ENCODE measurements around the gene PRM3.

The PRM3 gene

DNA sequence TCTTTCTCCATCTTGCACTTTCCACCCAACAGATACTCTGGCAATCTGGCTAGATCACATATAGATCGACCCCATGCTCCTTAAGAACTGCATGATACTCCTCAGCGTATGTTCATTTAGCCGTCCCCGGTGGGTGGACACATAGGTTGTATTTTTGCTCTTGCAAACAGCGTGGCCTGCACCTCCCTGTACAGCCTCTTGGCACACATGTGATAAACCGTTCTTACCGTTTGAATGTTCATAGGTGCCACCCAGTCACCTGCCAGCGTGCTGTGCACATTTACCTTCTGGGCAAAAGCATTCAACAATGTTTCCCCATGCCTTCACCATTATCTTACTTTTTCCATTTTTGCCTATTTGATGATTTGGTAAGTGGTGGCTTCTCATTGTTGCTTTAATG lies 10.5 kb downstream of the PRM3 start:
- DNase-seq, result no peak
- Histone ChIP-seq H3K27ac (no peak overlapping the region), H3K36me3 (replicated peaks) (no peaks in the 10 kb centered on the region), H3K4me3 (ENCODE audit: low read depth, low read length) (no peak overlapping the region), H3K27me3 (replicated peaks) (no peaks in the 10 kb centered on the region)
- TF ChIP-seq, protein P1, sequence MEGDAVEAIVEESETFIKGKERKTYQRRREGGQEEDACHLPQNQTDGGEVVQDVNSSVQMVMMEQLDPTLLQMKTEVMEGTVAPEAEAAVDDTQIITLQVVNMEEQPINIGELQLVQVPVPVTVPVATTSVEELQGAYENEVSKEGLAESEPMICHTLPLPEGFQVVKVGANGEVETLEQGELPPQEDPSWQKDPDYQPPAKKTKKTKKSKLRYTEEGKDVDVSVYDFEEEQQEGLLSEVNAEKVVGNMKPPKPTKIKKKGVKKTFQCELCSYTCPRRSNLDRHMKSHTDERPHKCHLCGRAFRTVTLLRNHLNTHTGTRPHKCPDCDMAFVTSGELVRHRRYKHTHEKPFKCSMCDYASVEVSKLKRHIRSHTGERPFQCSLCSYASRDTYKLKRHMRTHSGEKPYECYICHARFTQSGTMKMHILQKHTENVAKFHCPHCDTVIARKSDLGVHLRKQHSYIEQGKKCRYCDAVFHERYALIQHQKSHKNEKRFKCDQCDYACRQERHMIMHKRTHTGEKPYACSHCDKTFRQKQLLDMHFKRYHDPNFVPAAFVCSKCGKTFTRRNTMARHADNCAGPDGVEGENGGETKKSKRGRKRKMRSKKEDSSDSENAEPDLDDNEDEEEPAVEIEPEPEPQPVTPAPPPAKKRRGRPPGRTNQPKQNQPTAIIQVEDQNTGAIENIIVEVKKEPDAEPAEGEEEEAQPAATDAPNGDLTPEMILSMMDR (IDR thresholded peaks at IDR 0.05; ENCODE audit: low read depth, low read length, missing control alignments), result no peak
- in situ Hi-C loops (cut with HindIII; ENCODE audit: low pct_ligation_motif_present, low sequenced_read_pairs), result no loop called here

DNA sequence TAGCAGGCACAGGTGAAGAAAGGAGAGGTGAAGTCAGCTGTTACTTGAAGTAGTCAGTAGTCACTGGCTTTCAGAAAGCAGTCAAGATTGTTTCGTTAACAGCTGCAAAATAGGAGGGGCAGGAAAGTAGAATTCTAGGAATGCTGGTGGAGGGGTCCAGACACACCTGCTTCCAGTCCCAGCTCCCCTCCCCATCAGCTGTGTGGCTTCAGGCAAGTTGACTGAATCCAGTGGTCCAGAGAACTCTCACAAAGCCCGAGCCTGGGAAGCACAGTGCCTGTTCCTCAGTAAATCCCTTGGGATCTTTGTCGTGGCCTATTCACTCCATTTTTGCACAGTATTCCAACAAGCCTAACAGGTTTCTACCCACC lies 12.8 kb downstream of the PRM3 start:
- Histone ChIP-seq H3K4me3 (ENCODE audit: low read depth, low read length) (no peak overlapping the region), H3K36me3 (replicated peaks) (no peaks in the 10 kb centered on the region), H3K27me3 (replicated peaks) (no peaks in the 10 kb centered on the region), H3K27ac (no peak overlapping the region)
- in situ Hi-C loops (cut with HindIII; ENCODE audit: low pct_ligation_motif_present, low sequenced_read_pairs), result no loop called here
- TF ChIP-seq, protein P1 (IDR thresholded peaks at IDR 0.05; ENCODE audit: low read depth, low read length, missing control alignments), result no peak
- no peak for DNase-seq

DNA sequence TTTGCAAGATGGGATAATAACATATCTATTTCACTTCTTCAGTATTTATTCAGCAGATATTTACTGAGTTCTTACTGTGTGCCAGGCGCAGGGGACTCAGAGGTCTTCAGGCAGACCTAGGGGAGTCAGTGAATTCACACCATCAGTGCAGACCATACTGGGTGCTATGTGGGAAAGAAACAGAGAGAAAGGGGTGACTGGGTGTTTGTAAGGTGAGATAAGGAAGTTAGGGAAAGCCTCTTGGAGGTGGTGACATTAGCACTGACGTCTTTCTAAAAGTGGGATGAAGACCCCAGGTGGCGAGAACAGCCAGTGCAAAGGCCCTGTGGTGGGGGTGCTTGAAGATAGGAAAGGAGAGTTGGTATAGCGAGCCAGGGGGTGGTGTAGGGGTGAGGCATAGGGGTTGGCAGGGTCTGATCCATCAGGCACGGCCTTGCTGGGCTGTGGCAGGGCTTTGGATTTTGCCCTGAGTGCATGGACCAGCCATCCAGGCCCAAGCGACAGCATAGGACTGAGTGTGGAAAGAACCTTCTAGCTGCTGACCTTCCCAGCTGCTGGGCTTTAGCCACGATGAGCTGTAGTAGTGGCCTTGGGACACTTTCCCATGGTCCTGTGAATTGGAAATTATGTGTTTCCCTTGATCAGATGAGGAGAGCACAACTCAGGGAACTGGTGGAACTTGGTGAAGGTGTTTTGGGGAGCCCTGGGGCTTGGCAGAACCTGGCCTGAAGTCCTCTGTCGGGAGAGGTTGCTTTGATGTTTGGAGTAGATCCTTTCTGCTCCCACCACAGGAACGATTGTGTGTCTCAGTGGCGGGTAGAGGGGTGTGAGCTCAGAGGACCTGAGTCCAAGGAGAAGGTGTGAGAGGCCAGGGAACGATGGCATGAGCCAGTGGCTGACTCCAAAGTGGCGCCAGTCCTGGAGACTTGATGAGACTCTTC lies 13.5 kb downstream of the PRM3 start:
- H3K36me3 ChIP-seq (replicated peaks), result no peaks in the 10 kb centered on the region

DNA sequence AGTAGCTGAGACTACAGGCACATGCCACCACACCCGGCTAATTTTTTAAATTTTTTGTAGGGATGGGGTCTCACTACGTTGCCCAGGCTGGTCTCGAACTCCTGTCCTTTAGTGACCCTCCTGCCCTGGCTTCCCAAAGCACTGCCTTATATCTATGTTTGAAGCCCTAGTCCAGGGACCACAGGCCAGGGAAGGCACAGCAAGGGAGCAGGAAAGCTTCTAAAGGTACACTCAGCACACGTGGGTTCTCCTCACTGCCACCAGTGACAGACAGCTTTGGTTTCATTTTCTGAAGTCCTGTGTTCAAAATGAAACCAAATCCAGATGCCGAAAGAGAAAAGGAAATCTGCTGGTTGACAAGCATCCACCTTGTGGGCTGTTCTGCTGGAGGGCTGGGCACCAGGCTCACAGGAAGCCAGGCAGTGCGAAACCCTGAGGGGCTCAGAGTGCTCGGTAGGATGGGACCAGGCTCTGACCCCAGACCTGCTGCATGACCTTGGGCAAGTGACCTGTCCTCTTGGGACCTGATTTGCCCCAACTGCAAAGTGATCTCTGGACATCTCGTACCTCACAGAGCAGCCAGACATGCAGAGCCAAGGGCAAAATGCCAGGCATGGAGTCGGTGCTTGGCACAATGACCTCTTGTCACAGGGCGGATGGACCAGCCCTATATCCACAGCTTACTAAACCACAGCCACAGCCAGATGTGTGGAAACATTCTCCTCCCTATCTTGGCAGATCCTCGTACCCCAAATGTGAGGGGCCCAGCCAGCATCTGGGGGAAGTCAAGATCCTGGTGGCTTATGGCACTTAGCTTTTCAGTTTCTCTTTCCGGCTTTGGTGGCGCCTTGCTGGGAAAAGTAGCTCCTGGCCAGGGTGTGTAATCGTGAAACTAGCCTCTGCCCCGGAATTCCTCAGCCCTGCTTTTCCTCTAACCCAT lies 14.6 kb downstream of the PRM3 start:
- no peaks in the 10 kb centered on the region for H3K36me3 ChIP-seq (replicated peaks)
- in situ Hi-C loops (cut with HindIII; ENCODE audit: low pct_ligation_motif_present, low sequenced_read_pairs), result no loop called here
- H3K27me3 ChIP-seq (replicated peaks), result no peaks in the 10 kb centered on the region
- H3K4me3 ChIP-seq (ENCODE audit: low read depth, low read length), result no peak overlapping the region
- TF ChIP-seq, protein P1 (IDR thresholded peaks at IDR 0.05; ENCODE audit: low read depth, low read length, missing control alignments), result no peak
- no peak overlapping the region for H3K27ac ChIP-seq
- no peak for DNase-seq

More for the DNA sequence above, 13.5 kb downstream of the PRM3 start:
- DNase-seq, result no peak
- no peak overlapping the region for H3K4me3 ChIP-seq (ENCODE audit: low read depth, low read length)
- no peaks in the 10 kb centered on the region for H3K27me3 ChIP-seq (replicated peaks)
- no peak overlapping the region for H3K27ac ChIP-seq
- TF ChIP-seq, protein P1 (IDR thresholded peaks at IDR 0.05; ENCODE audit: low read depth, low read length, missing control alignments), result no peak
- in situ Hi-C loops (cut with HindIII; ENCODE audit: low pct_ligation_motif_present, low sequenced_read_pairs), result no loop called here

DNA sequence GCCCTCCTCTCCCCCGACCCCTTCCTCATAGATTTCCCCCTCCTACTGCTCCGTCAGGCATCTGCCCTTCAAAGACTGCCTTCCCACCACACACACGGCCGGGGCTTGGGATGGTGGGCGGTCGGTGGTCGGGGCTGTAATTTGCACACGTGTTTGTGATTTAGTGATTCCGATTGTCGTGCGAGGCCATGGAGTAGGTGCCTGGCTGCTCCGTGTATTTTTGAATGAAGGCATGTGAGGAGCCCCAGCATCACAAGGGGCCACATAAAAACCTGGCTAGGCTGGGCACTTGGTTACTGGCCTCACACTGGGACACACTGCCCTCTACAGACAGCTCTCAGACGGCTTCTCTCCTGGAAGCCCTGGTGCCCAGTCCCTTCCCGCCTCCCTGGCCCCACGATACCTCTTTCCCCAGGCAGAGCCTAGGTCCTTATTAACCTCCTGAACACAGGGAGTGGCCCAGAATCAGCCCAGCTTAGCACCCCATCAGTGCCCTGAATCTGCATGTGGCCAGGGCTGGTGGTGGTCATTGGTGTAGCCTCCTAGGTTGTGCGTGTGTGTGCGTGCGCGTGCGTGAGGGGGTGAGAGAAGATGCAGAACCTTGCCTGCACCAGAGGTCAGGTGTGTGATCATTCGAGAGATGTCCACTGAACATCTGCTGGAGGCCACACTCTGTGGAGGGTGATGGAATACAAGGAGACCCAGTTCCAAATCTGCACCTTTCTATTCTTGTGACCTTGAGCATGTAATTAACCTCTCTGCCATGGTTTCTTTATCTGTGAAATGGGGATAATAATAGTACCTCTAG lies 16.1 kb downstream of the PRM3 start:
- H3K27ac ChIP-seq, result peak overlapping the region; percentile 92

More for the DNA sequence above, 16.1 kb downstream of the PRM3 start:
- peak; percentile 80 for DNase-seq
- in situ Hi-C loops (cut with HindIII; ENCODE audit: low pct_ligation_motif_present, low sequenced_read_pairs), result no loop called here
- H3K4me3 ChIP-seq (ENCODE audit: low read depth, low read length), result peak overlapping the region; percentile 80
- H3K36me3 ChIP-seq (replicated peaks), result peaks cover 4% of the 10 kb centered on the region
- no peaks in the 10 kb centered on the region for H3K27me3 ChIP-seq (replicated peaks)
- TF ChIP-seq, protein P1 (IDR thresholded peaks at IDR 0.05; ENCODE audit: low read depth, low read length, missing control alignments), result peak; percentile 92
